GM12878 (cell line): ENCODE data around the gene CRACDL. TPM values are rescaled to one million over a fixed set of nuclear protein-coding genes. Genes with fewer than 3 reads are reported as not detected.

Experiments used
- BCL11A ChIP-seq: IDR thresholded peaks from 2 replicates; pipeline ENCODE4 v1.6.1; 2011; ENCODE audit warnings: low read depth, low read length
- CBFB ChIP-seq: IDR thresholded peaks from 2 replicates; pipeline ENCODE4 v1.6.1; 2016; ENCODE audit warnings: antibody characterized with exemption, low read depth
- CUX1 ChIP-seq: IDR thresholded peaks from 2 replicates; pipeline ENCODE4 v1.6.1; 2012; ENCODE audit warnings: improper control_type of control experiment, low read depth, low read length; ENCODE audit not compliant: insufficient replicate concordance
- DPF2 ChIP-seq: fragments of 450-650 bp; IDR thresholded peaks from 2 replicates; pipeline ENCODE4 v1.6.1; 2017; ENCODE audit warnings: mild to moderate bottlenecking
- ETV6 ChIP-seq, 2 experiments: fragments of 450-650 bp in 1 of 2; IDR thresholded peaks in 1 of 2; conservative IDR thresholded peaks in 1 of 2; 2 replicates each; pipeline ENCODE4 v1.6.1; 2014; ENCODE audit warnings: antibody characterized with exemption in 1 of 2, borderline replicate concordance in 1 of 2, low read depth in 1 of 2, mild to moderate bottlenecking in 1 of 2, moderate library complexity in 1 of 2
- EZH2 ChIP-seq: IDR thresholded peaks from 2 replicates; pipeline ENCODE4 v1.6.1; 2012; ENCODE audit warnings: low read depth, mild to moderate bottlenecking, control low read depth, inconsistent platforms, low read length, borderline replicate concordance; ENCODE audit not compliant: control insufficient read depth
- LARP7 ChIP-seq: fragments of 450-650 bp; IDR thresholded peaks from 2 replicates; pipeline ENCODE4 v1.6.1; 2017; ENCODE audit warnings: mild to moderate bottlenecking
- MAX ChIP-seq: IDR thresholded peaks from 2 replicates; pipeline ENCODE4 v1.6.1; 2012; ENCODE audit warnings: low read depth, low read length, improper control_type of control experiment
- MEF2B ChIP-seq: fragments of 450-650 bp; IDR thresholded peaks from 2 replicates; pipeline ENCODE4 v1.6.1; 2018; ENCODE audit warnings: mild to moderate bottlenecking, moderate library complexity; ENCODE audit not compliant: partially characterized antibody, poor library complexity, severe bottlenecking
- NFXL1 ChIP-seq: fragments of 450-650 bp; IDR thresholded peaks from 2 replicates; pipeline ENCODE4 v1.6.1; 2017; ENCODE audit warnings: antibody characterized with exemption, mild to moderate bottlenecking, borderline replicate concordance
- NR2F1 ChIP-seq: fragments of 450-650 bp; conservative IDR thresholded peaks from 2 replicates; pipeline ENCODE4 v1.6.1; 2017; ENCODE audit warnings: mild to moderate bottlenecking
- NRF1 ChIP-seq: conservative IDR thresholded peaks from 2 replicates; pipeline ENCODE4 v1.6.1; 2011; ENCODE audit warnings: mild to moderate bottlenecking, low read depth, low read length, improper control_type of control experiment
- RBBP5 ChIP-seq: fragments of 200-600 bp; sonication (generic); conservative IDR thresholded peaks from 2 replicates; pipeline ENCODE4 v1.6.1; 2016
- SMAD1 ChIP-seq: fragments of 450-650 bp; IDR thresholded peaks from 2 replicates; pipeline ENCODE4 v1.6.1; 2018; ENCODE audit warnings: mild to moderate bottlenecking, low read depth; ENCODE audit not compliant: partially characterized antibody
- SMAD5 ChIP-seq: IDR thresholded peaks from 2 replicates; pipeline ENCODE4 v1.6.1; 2016; ENCODE audit warnings: antibody characterized with exemption, low read depth
- STAT3 ChIP-seq: IDR thresholded peaks from 2 replicates; pipeline ENCODE4 v1.6.1; 2011; ENCODE audit warnings: low read depth, low read length, improper control_type of control experiment
- SUPT20H ChIP-seq: IDR thresholded peaks from 2 replicates; pipeline ENCODE4 v1.6.1; 2011; ENCODE audit warnings: low read depth, mild to moderate bottlenecking, low read length, moderate library complexity, borderline replicate concordance; ENCODE audit not compliant: control insufficient read depth
- USF1 ChIP-seq: IDR thresholded peaks from 2 replicates; pipeline ENCODE4 v1.6.1; 2011; ENCODE audit warnings: borderline replicate concordance, low read depth, mild to moderate bottlenecking, moderate library complexity, mixed read lengths, low read length; ENCODE audit not compliant: insufficient read depth; ENCODE audit errors: extremely low read length
- ZNF592 ChIP-seq: fragments of 450-650 bp; IDR thresholded peaks from 2 replicates; pipeline ENCODE4 v1.6.1; 2017; ENCODE audit warnings: mild to moderate bottlenecking, moderate library complexity
- ZNF622 ChIP-seq: fragments of 450-650 bp; IDR thresholded peaks from 2 replicates; pipeline ENCODE4 v1.6.1; 2017; ENCODE audit warnings: mild to moderate bottlenecking, inconsistent platforms
- ZSCAN29 ChIP-seq: fragments of 450-650 bp; IDR thresholded peaks from 2 replicates; pipeline ENCODE4 v1.6.1; 2017; ENCODE audit warnings: mild to moderate bottlenecking, moderate library complexity
- polyA plus RNA-seq, 11 experiments: library from polyadenylated mRNA; depleted of rRNA in 4 of 11; unstranded in 6 of 11; stranded (reverse) in 5 of 11; fragments of >200 nt; fragmentation: Nextera tagmentation in 4 of 11; fragmentation: Illumina TruSeq in 1 of 11; extraction: Ambion mirVana in 4 of 11; extraction: Trizol in 1 of 11; gene quantifications; 1 replicate in 1 of 11; 2 replicates in 10 of 11; pipeline versions ENCODE4 v1.2.1 to v1.2.3, GENCODE V29; 2011 to 2016; ENCODE audit warnings: inconsistent platforms in 2 of 11, missing spikeins in 2 of 11, low read depth in 1 of 11
- total RNA-seq, 4 experiments: library from RNA; depleted of rRNA in 3 of 4; stranded (reverse); fragments of >200 nt in 3 of 4; fragmentation: Illumina TruSeq in 1 of 4; extraction: Trizol in 1 of 4; gene quantifications; 2 replicates each; pipeline versions ENCODE4 v1.2.1 to v1.2.3, GENCODE V29; 2013 to 2021

CRACDL gene
- total and polyA plus RNA-seq, 10 of the 15 experiments (the other 5 are each of a cell fraction or from before 2014, with no cell fraction given), result 0.03 to 0.72 (median 0.14) TPM

- TF ChIP-seq ZNF592, result 0 out of 2 replicates have a peak, but pooled peaks have one; percentile 16
- no peak for TF ChIP-seq SMAD5
- TF ChIP-seq EZH2, result no peak
- no peak for TF ChIP-seq NRF1
- TF ChIP-seq NFXL1, result no peak
- TF ChIP-seq NR2F1, result 0 out of 2 replicates have a peak, but pooled peaks have one; percentile 11
- TF ChIP-seq LARP7, result no peak
- TF ChIP-seq CBFB, result 0 out of 2 replicates have a peak, but pooled peaks have one; percentile 33
- no peak for TF ChIP-seq ETV6 (conservative IDR thresholded peaks at IDR 0.05 in 1 of 2, IDR thresholded peaks at IDR 0.05 in 1 of 2; ENCODE audit: borderline replicate concordance in 1 of 2, low read depth in 1 of 2)
- TF ChIP-seq USF1, result no peak
- TF ChIP-seq STAT3, result no peak
- no peak for TF ChIP-seq CUX1
- no peak for TF ChIP-seq SUPT20H
- TF ChIP-seq ZSCAN29, result no peak
- peak; percentile 40 for TF ChIP-seq MEF2B
- 0 out of 2 replicates have a peak, but pooled peaks have one; percentile 5 for TF ChIP-seq BCL11A
- no peak for TF ChIP-seq RBBP5
- TF ChIP-seq DPF2, result no peak; the same call in none of the 2 replicates
- no peak for TF ChIP-seq ZNF622
- TF ChIP-seq SMAD1, result no peak
- TF ChIP-seq MAX, result no peak
Observed at GRCh38 chr2:98759338-98759737, 176.7 kb downstream of the CRACDL start (continued).
